H1 (cell line): ENCODE data around the gene GABRR2. TPM values are rescaled to one million over a fixed set of nuclear protein-coding genes. Genes with fewer than 3 reads are reported as not detected.

Source experiments
- CTCF ChIA-PET: fragments of 300-600 bp; sonication (Branson Sonifier 250); formaldehyde crosslinking; loops from one replicate; lab custom pipeline; 2021; ENCODE audit not compliant: partially characterized antibody; lab: Charles Lee
- POLR2A ChIA-PET: fragments of 300-600 bp; sonication (Branson Sonifier 250); formaldehyde crosslinking; loops from one replicate; lab custom pipeline; 2021; ENCODE audit warnings: inconsistent platforms; ENCODE audit not compliant: partially characterized antibody; lab: Charles Lee
- DNase-seq, 2 experiments: peaks; one replicate each; pipeline versions ENCODE4 v3.0.0 to v3.0.0-alpha.2; 2010 to 2022; ENCODE audit warnings: low spot score in 2 of 2, low read depth in 1 of 2, mixed read lengths in 1 of 2
- FAIRE-seq: peaks from 2 replicates; lab custom pipeline; 2011; peaks lifted over from hg19 to GRCh38; lab: Jason Lieb, UNC
- H2AFZ ChIP-seq: 2 replicates; pipeline ENCODE4 v1.8.1; 2012; ENCODE audit warnings: low read length, inconsistent platforms
- H2AK5ac ChIP-seq: 2 replicates; pipeline ENCODE4 v1.6.1; 2013; ENCODE audit warnings: low read depth, low read length
- H2BK120ac ChIP-seq: replicated peaks from 2 replicates; pipeline ENCODE3; 2013; ENCODE audit warnings: low read depth, low read length, inconsistent platforms
- H2BK12ac ChIP-seq: 2 replicates; pipeline ENCODE4 v1.6.1; 2013; ENCODE audit warnings: low read depth, low read length
- H2BK15ac ChIP-seq: 2 replicates; pipeline ENCODE4 v1.6.1; 2013; ENCODE audit warnings: low read length
- H2BK20ac ChIP-seq: 2 replicates; pipeline ENCODE4 v1.6.1; 2013; ENCODE audit warnings: low read length
- H2BK5ac ChIP-seq: 2 replicates; pipeline ENCODE4 v1.6.1; 2013; ENCODE audit warnings: low read depth, low read length
- H3K14ac ChIP-seq: 2 replicates; pipeline ENCODE4 v1.6.1; 2013; ENCODE audit warnings: inconsistent platforms; ENCODE audit not compliant: insufficient read length
- H3K18ac ChIP-seq: 2 replicates; pipeline ENCODE4 v1.6.1; 2013; ENCODE audit warnings: low read length; ENCODE audit errors: extremely low read depth
- H3K23ac ChIP-seq: 2 replicates; pipeline ENCODE4 v1.6.1; 2013; ENCODE audit warnings: inconsistent platforms; ENCODE audit not compliant: insufficient read length
- H3K23me2 ChIP-seq: 2 replicates; pipeline ENCODE4 v1.6.1; 2013; ENCODE audit warnings: low read depth, low read length
- H3K27ac ChIP-seq: 2 replicates; pipeline ENCODE4 v1.6.1; 2011; ENCODE audit warnings: low read depth, low read length, inconsistent platforms
- H3K27me3 ChIP-seq, 4 experiments: replicated peaks in 1 of 4; 1 replicate in 1 of 4; 2 replicates in 3 of 4; pipeline versions ENCODE4 v1.6.1 to v1.8.1; 2011 to 2013; ENCODE audit warnings: low read length in 3 of 4, mild to moderate bottlenecking in 3 of 4, inconsistent platforms in 2 of 4, mixed read lengths in 2 of 4, moderate library complexity in 1 of 4; ENCODE audit not compliant: control insufficient read depth in 3 of 4, insufficient read depth in 3 of 4; ENCODE audit errors: extremely low read depth in 1 of 4
- H3K36me3 ChIP-seq, 4 experiments: 2 replicates each; pipeline versions ENCODE4 v1.6.1 to v1.8.1; 2011 to 2013; ENCODE audit warnings: mild to moderate bottlenecking in 4 of 4, low read length in 3 of 4, moderate library complexity in 2 of 4, control low read depth in 1 of 4, inconsistent platforms in 1 of 4; ENCODE audit not compliant: insufficient read depth in 4 of 4, control insufficient read depth in 2 of 4
- H3K4ac ChIP-seq: replicated peaks from 2 replicates; pipeline ENCODE3; 2013; ENCODE audit warnings: low read length, low read depth, mixed read lengths, inconsistent platforms; ENCODE audit not compliant: insufficient read length
- H3K4me1 ChIP-seq, 4 experiments: replicated peaks in 1 of 4; 1 replicate in 1 of 4; 2 replicates in 3 of 4; pipeline versions ENCODE4 v1.6.1 to v1.8.1; 2011 to 2013; ENCODE audit warnings: low read length in 3 of 4, inconsistent platforms in 2 of 4, mixed read lengths in 1 of 4; ENCODE audit not compliant: insufficient read depth in 4 of 4, control insufficient read depth in 3 of 4
- H3K4me2 ChIP-seq, 2 experiments: 2 replicates each; pipeline versions ENCODE4 v1.6.1 to v1.8.1; 2011 to 2013; ENCODE audit warnings: low read depth in 2 of 2, low read length in 2 of 2, control low read depth in 1 of 2, inconsistent platforms in 1 of 2, mild to moderate bottlenecking in 1 of 2; ENCODE audit not compliant: insufficient read depth in 1 of 2
- H3K4me3 ChIP-seq, 4 experiments: fragments of 200-600, 300-600 bp in 1 of 4; sonication (generic), shearing (Covaris generic), sonication (Bioruptor Twin) in 1 of 4; 2 replicates each; pipeline versions ENCODE4 v1.5.1 to v1.8.1; 2011 to 2016; ENCODE audit warnings: low read length in 4 of 4, low read depth in 3 of 4, control low read depth in 2 of 4, inconsistent platforms in 2 of 4, mild to moderate bottlenecking in 2 of 4, mixed read lengths in 1 of 4, moderate library complexity in 1 of 4; ENCODE audit not compliant: insufficient read depth in 2 of 4; ENCODE audit errors: extremely low read depth in 1 of 4
- H3K56ac ChIP-seq: replicated peaks from 2 replicates; pipeline ENCODE3; 2013; ENCODE audit warnings: low read depth, mild to moderate bottlenecking, mixed read lengths, low read length, inconsistent platforms; ENCODE audit not compliant: insufficient read length
- H3K79me1 ChIP-seq: 2 replicates; pipeline ENCODE4 v1.6.1; 2013; ENCODE audit warnings: low read depth, low read length, control low read depth
- H3K79me2 ChIP-seq, 2 experiments: 2 replicates each; pipeline versions ENCODE4 v1.6.1 to v1.8.1; 2012 to 2013; ENCODE audit warnings: low read length in 2 of 2, mild to moderate bottlenecking in 2 of 2, inconsistent platforms in 1 of 2; ENCODE audit not compliant: insufficient read depth in 2 of 2, control insufficient read depth in 1 of 2
- H3K9ac ChIP-seq, 4 experiments: replicated peaks in 1 of 4; 1 replicate in 1 of 4; 2 replicates in 3 of 4; pipeline versions ENCODE4 v1.6.1 to v1.8.1; 2011 to 2013; ENCODE audit warnings: low read depth in 3 of 4, low read length in 3 of 4, control low read depth in 2 of 4, mild to moderate bottlenecking in 2 of 4, moderate library complexity in 2 of 4, inconsistent platforms in 1 of 4; ENCODE audit errors: extremely low read depth in 1 of 4
- H3K9me3 ChIP-seq, 2 experiments: 2 replicates each; pipeline versions ENCODE4 v1.6.1 to v1.8.1; 2012 to 2013; ENCODE audit warnings: mild to moderate bottlenecking in 2 of 2, moderate library complexity in 2 of 2, control low read depth in 1 of 2, inconsistent platforms in 1 of 2, low read depth in 1 of 2, low read length in 1 of 2, mixed read lengths in 1 of 2; ENCODE audit not compliant: insufficient read depth in 2 of 2
- H4K20me1 ChIP-seq, 2 experiments: replicated peaks in 1 of 2; 2 replicates each; pipeline versions ENCODE3 to v1.8.1; 2011 to 2013; ENCODE audit warnings: inconsistent platforms in 2 of 2, low read length in 2 of 2, mild to moderate bottlenecking in 1 of 2; ENCODE audit not compliant: insufficient read depth in 2 of 2, control insufficient read depth in 1 of 2
- H4K5ac ChIP-seq: 2 replicates; pipeline ENCODE4 v1.6.1; 2013; ENCODE audit warnings: low read length, low read depth, mixed read lengths, inconsistent platforms; ENCODE audit not compliant: insufficient read length
- H4K8ac ChIP-seq: 2 replicates; pipeline ENCODE4 v1.8.0; 2013; ENCODE audit warnings: mild to moderate bottlenecking, moderate library complexity, low read length, inconsistent platforms; ENCODE audit not compliant: insufficient read depth; ENCODE audit errors: extremely low read depth
- H4K91ac ChIP-seq: replicated peaks from 2 replicates; pipeline ENCODE3; 2013; ENCODE audit warnings: low read length, mixed read lengths, inconsistent platforms; ENCODE audit not compliant: insufficient read length
- CBX8 ChIP-seq: fragments of 300-800, 300-1000 bp; sonication (generic); IDR thresholded peaks from 2 replicates; pipeline ENCODE4 v1.7.1; 2016; ENCODE audit warnings: low read depth, low read length, borderline replicate concordance
- KDM4A ChIP-seq: IDR thresholded peaks from one replicate; pipeline ENCODE4 v1.7.1; 2012; ENCODE audit warnings: low read depth, mild to moderate bottlenecking, moderate library complexity, low read length, inconsistent platforms; ENCODE audit not compliant: severe bottlenecking
- MAFK ChIP-seq: IDR thresholded peaks from 2 replicates; pipeline ENCODE4 v1.6.1; 2012; ENCODE audit warnings: low read depth, mild to moderate bottlenecking, improper control_type of control experiment, low read length
- MAX ChIP-seq: IDR thresholded peaks from 2 replicates; pipeline ENCODE4 v1.6.1; 2012; ENCODE audit warnings: inconsistent platforms
- NANOG ChIP-seq: IDR thresholded peaks from 2 replicates; pipeline ENCODE4 v1.6.1; 2011; ENCODE audit warnings: low read length, low read depth, mild to moderate bottlenecking, inconsistent platforms; ENCODE audit not compliant: insufficient read depth, poor library complexity, severe bottlenecking
- TEAD4 ChIP-seq: IDR thresholded peaks from 2 replicates; pipeline ENCODE4 v1.6.1; 2012; ENCODE audit warnings: low read depth, low read length, inconsistent platforms, mixed read lengths
- WGBS, 2 experiments: shearing (Covaris generic) in 1 of 2; methylation state at CpG; one replicate each; pipeline versions ENCODE4 v1.1.6 to v1.1.7; 2013 to 2015; ENCODE audit warnings: low lambda C conversion rate in 2 of 2, mixed read lengths in 2 of 2, inconsistent platforms in 1 of 2, low coverage in 1 of 2, missing lambda C conversion rate in 1 of 2; ENCODE audit not compliant: insufficient replicate concordance in 2 of 2, insufficient coverage in 1 of 2, insufficient read length in 1 of 2; ENCODE audit errors: extremely low coverage in 1 of 2, missing lambda C conversion rate in 1 of 2; 5-methylcytosine and 5-hydroxymethylcytosine counted together
- polyA plus RNA-seq, 7 experiments: library from polyadenylated mRNA; depleted of rRNA in 3 of 7; stranded (reverse) in 5 of 7; unstranded in 2 of 7; fragments of >200 nt in 5 of 7; fragments of 200-250 nt in 2 of 7; gene quantifications; 1 replicate in 5 of 7; 2 replicates in 1 of 7; 4 replicates in 1 of 7; pipeline versions ENCODE4 v1.2.1 to v1.2.3, GENCODE V29; 2011 to 2013; ENCODE audit warnings: missing spikeins in 2 of 7, mixed read lengths in 2 of 7
- total RNA-seq: library from RNA; stranded (reverse); fragmentation: NEBNext Ultra II Directional; extraction: Animal tissue kit (Norgen Biotek cat#: 25700); gene quantifications from 2 replicates; pipeline ENCODE4 v1.2.1, GENCODE V29; 2021
- TF ChIP-seq, protein P1 (sequence below), 3 experiments: IDR thresholded peaks; 1 replicate in 2 of 3; 2 replicates in 1 of 3; pipeline versions ENCODE4 v1.5.1 to v1.6.1; 2011; ENCODE audit warnings: low read length in 3 of 3, mild to moderate bottlenecking in 3 of 3, inconsistent platforms in 2 of 3, low read depth in 1 of 3, moderate library complexity in 1 of 3; ENCODE audit not compliant: insufficient read depth in 1 of 3; ENCODE audit errors: control extremely low read depth in 1 of 3

GABRR2 gene
- total and polyA plus RNA-seq, 2 of the 8 experiments (the other 6 are each of a cell fraction or from before 2014, with no cell fraction given), result not detected

- TF ChIP-seq CBX8 (no peak), KDM4A (no peak), MAX (no peak), TEAD4 (no peak), MAFK (no peak), NANOG (no peak)
- TF ChIP-seq, protein P1, sequence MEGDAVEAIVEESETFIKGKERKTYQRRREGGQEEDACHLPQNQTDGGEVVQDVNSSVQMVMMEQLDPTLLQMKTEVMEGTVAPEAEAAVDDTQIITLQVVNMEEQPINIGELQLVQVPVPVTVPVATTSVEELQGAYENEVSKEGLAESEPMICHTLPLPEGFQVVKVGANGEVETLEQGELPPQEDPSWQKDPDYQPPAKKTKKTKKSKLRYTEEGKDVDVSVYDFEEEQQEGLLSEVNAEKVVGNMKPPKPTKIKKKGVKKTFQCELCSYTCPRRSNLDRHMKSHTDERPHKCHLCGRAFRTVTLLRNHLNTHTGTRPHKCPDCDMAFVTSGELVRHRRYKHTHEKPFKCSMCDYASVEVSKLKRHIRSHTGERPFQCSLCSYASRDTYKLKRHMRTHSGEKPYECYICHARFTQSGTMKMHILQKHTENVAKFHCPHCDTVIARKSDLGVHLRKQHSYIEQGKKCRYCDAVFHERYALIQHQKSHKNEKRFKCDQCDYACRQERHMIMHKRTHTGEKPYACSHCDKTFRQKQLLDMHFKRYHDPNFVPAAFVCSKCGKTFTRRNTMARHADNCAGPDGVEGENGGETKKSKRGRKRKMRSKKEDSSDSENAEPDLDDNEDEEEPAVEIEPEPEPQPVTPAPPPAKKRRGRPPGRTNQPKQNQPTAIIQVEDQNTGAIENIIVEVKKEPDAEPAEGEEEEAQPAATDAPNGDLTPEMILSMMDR (IDR thresholded peaks at IDR 0.05; ENCODE audit: control extremely low read depth in 1 of 3, insufficient read depth in 1 of 3, low read depth in 1 of 3, low read length in 3 of 3), result peak in 2 of 3 experiments; percentile 31 to 33; a peak in 2 of 4 replicates
- H3K27ac ChIP-seq, result no peak overlapping the region
- no peaks in the 10 kb centered on the region for H3K27me3 ChIP-seq
- no peak overlapping the region for H3K56ac ChIP-seq
- H2BK12ac ChIP-seq, result no peak overlapping the region
- H2AK5ac ChIP-seq, result no peak overlapping the region
- no peak overlapping the region for H4K8ac ChIP-seq
- ChIA-PET CTCF (interaction anchor here (0.6 to 2.0 kb wide), 7 partner anchors 11 to 233 kb away, joined by 3 to 11 read pairs (median 4); no protein-coding TSS in a partner anchor), POLR2A (no interaction called here)
- no peaks in the 10 kb centered on the region for H3K9me3 ChIP-seq
- FAIRE-seq, result no peak
- H4K20me1 ChIP-seq, result no peaks in the 10 kb centered on the region
- no peak overlapping the region for H2BK120ac ChIP-seq
- H3K4me3 ChIP-seq, result no peak overlapping the region
- no peak overlapping the region for H4K91ac ChIP-seq
- no peaks in the 10 kb centered on the region for H3K79me2 ChIP-seq
- H2AFZ ChIP-seq, result 0 out of 2 replicates have a peak overlapping the region, but pooled peaks have one; percentile 9
- WGBS, 2 experiments, result 69% methylated on average over 4 of the region's 4 CpGs; no CpG with 5 or more reads in 1 of the 2 experiments
- no peaks in the 10 kb centered on the region for H3K36me3 ChIP-seq
- DNase-seq, result no peak
- no peak overlapping the region for H3K4ac ChIP-seq
- H3K23ac ChIP-seq, result no peak overlapping the region
- no peak overlapping the region for H2BK15ac ChIP-seq
- H3K9ac ChIP-seq, result no peak overlapping the region
- no peak overlapping the region for H3K14ac ChIP-seq
- H2BK20ac ChIP-seq, result no peak overlapping the region
- no peak overlapping the region for H3K4me2 ChIP-seq
- H3K23me2 ChIP-seq, result no peaks in the 10 kb centered on the region; the same call in 1 of the 2 replicates
- peaks cover 0 to 14% (median 10%) of the 10 kb centered on the region in 4 experiments; a peak in 5 of 7 replicates for H3K4me1 ChIP-seq
- H2BK5ac ChIP-seq, result no peak overlapping the region
- no peak overlapping the region for H4K5ac ChIP-seq
- no peaks in the 10 kb centered on the region for H3K79me1 ChIP-seq
- no peak overlapping the region for H3K18ac ChIP-seq
Measured at GRCh38 chr6:89216411-89216810, 98.7 kb downstream of the GABRR2 start.
